ENCODE data around the gene NAT8L.
"Not testable (repeated sequence)": the region's sequence is repeated elsewhere in the genome, so short reads cannot be mapped to it uniquely, and the experiment has no call there.

Gene NAT8L

GRCh38 chr4:2059046-2059725, at the start of gene NAT8L:
NAT8L (plus strand) TSS chr4:2059327; CDS start chr4:2059512, 185 bp downstream.
- no peak for DNase-seq (ENCODE audit: low read depth in 1 of 2, low spot score in 1 of 2)

- DNase-seq (ENCODE audit: low read depth in 1 of 2, low spot score in 1 of 2): peak; percentile 10 to 31
Measured at GRCh38 chr4:2009651-2010233, 49.4 kb upstream of the NAT8L start.

- no peak for DNase-seq (ENCODE audit: low read depth in 1 of 2, low spot score in 1 of 2)
Measured at GRCh38 chr4:2011583-2011982, 47.5 kb upstream of the NAT8L start.

- DNase-seq (ENCODE audit: low read depth in 1 of 2, low spot score in 1 of 2): no peak
Measured at GRCh38 chr4:2015008-2015407, 44.1 kb upstream of the NAT8L start.

GRCh38 chr4:2021358-2022018, 37.6 kb upstream of the NAT8L start:
- not testable (repeated sequence) for DNase-seq (ENCODE audit: low read depth in 1 of 2, low spot score in 1 of 2)

GRCh38 chr4:2024683-2025082, 34.4 kb upstream of the NAT8L start:
- DNase-seq (ENCODE audit: low read depth in 1 of 2, low spot score in 1 of 2): no peak

- DNase-seq (ENCODE audit: low read depth in 1 of 2, low spot score in 1 of 2): no peak
Measured at GRCh38 chr4:2025817-2026216, 33.3 kb upstream of the NAT8L start.

- not testable (repeated sequence) for DNase-seq (ENCODE audit: low read depth in 1 of 2, low spot score in 1 of 2)
Measured at GRCh38 chr4:2027120-2027519, 32.0 kb upstream of the NAT8L start.

GRCh38 chr4:2031161-2031560, 28.0 kb upstream of the NAT8L start:
- DNase-seq (ENCODE audit: low read depth in 1 of 2, low spot score in 1 of 2): not testable (repeated sequence)

- no peak for DNase-seq (ENCODE audit: low read depth in 1 of 2, low spot score in 1 of 2)
Measured at GRCh38 chr4:2036327-2036726, 22.8 kb upstream of the NAT8L start.

GRCh38 chr4:2036866-2037265, 22.3 kb upstream of the NAT8L start:
- DNase-seq (ENCODE audit: low read depth in 1 of 2, low spot score in 1 of 2): no peak

GRCh38 chr4:2040391-2041238, 18.5 kb upstream of the NAT8L start:
- no peak for DNase-seq (ENCODE audit: low read depth in 1 of 2, low spot score in 1 of 2)

- DNase-seq (ENCODE audit: low read depth in 1 of 2, low spot score in 1 of 2): peak; percentile 51 to 75
Measured at GRCh38 chr4:2041239-2042130, 17.6 kb upstream of the NAT8L start.

- no peak for DNase-seq (ENCODE audit: low read depth in 1 of 2, low spot score in 1 of 2)
Measured at GRCh38 chr4:2042204-2042946, 16.8 kb upstream of the NAT8L start.

GRCh38 chr4:2042947-2043395, 16.2 kb upstream of the NAT8L start:
- no peak for DNase-seq (ENCODE audit: low read depth in 1 of 2, low spot score in 1 of 2)

GRCh38 chr4:2043396-2044118, 15.6 kb upstream of the NAT8L start:
- no peak for DNase-seq (ENCODE audit: low read depth in 1 of 2, low spot score in 1 of 2)

- DNase-seq (ENCODE audit: low read depth in 1 of 2, low spot score in 1 of 2): no peak
Measured at GRCh38 chr4:2044119-2044485, 15.0 kb upstream of the NAT8L start.

GRCh38 chr4:2044542-2045517, 14.3 kb upstream of the NAT8L start:
- no peak for DNase-seq (ENCODE audit: low read depth in 1 of 2, low spot score in 1 of 2)

Data from activated T-helper 1 cell treated with anti-CD3 and anti-CD28 coated beads, Interleukin-2, amount 50 U/mL, for 16 hours (primary cell).